T follicular helper cell (primary cell): ENCODE data around the gene RGL4.

Experiments used
- DNase-seq: peaks from one replicate; pipeline ENCODE4 v3.0.0-alpha.2; 2020; ENCODE audit warnings: low read depth

RGL4 gene

DNA sequence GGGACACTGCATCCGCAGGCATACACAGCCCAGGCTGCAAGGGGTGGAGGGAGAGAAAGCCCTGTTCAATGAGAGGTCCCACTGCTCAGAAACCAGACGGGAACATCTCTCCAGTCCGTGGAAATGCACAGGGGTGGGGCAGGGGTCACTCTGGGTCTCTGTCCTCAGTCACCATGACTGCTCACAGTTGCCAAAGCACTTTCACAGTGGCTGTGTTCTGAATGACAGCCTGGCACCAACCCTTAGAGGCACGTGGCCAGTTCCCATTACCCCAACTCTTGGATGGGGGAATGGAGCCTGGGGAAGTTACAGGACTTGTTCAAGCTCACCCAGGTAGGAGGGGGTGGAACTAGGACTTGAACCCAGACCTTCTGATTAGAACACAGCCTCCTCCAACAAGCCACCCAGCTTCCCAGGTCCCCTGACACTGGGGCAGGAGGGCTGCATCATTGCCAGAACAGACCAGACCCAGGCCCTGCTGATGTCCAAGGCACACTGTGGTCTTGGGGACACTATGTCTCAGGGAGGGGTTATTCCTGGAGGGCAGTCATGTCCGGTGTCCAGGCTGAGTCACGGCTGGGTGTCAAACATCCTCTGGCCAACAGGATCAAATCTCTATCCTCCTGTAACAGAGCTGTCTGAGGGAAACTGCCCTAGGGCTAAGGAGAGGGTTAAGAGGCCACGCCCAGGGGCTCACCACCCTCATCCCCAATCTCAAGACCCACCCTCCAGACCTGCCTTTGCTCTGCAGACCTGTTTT lies 51.9 kb downstream of the RGL4 start:
- DNase-seq = no peak

DNA sequence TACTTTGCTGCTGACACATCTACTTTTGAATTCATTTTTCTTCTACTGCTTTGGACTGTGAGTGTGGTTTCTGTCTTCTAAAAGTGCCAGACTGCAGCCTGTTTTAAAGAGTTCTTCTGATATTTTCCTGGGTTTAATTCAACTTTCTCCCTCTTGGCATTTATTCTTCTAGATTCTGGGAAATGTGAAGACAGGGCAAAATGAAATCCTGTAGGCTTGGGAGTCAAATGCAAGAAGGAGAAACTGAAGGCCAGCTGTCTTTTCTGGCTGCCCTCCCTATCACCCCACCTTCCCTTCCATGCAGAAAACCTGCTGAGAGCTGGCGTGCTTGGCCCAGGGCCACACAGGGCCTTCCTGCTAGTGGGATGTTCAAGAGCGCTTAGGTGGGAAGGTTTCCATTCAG lies 52.5 kb downstream of the RGL4 start:
- no peak for DNase-seq

DNA sequence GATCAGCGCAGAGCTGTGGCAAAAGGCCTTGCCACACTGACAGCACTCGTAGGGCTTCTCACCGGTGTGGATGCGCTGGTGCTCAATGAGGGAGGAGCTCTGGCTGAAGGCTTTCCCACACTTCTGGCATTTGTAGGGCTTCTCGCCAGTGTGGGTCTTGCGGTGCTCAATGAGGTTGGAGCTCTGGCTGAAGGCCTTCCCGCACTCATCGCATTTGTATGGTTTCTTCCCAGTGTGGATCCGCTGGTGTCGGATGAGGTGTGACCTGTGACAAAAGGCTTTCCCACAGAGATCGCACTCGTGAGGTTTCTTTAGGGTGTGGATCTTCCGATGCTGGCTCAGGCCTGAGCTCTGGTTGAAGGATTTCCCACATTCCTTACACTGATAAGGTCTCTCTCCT lies 53.2 kb downstream of the RGL4 start:
- no peak for DNase-seq

DNA sequence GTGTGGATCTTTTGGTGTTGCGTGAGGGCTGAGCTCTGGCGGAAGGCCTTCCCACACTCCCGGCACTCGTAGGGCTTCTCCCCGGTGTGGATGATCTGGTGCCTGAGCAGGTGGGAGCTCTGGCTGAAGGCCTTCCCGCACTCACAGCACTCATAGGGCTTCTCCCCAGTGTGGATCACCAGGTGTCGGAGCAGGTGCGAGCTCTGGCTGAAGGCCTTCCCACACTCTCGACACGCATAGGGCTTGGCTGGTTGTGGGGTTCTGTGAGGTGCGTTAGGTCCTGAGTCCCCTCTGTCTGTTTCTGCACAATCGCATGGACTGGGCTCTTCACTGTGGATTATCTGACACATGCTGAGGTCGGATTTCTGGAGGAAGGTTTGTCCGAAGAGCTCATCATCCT lies 53.7 kb downstream of the RGL4 start:
- no peak for DNase-seq

DNA sequence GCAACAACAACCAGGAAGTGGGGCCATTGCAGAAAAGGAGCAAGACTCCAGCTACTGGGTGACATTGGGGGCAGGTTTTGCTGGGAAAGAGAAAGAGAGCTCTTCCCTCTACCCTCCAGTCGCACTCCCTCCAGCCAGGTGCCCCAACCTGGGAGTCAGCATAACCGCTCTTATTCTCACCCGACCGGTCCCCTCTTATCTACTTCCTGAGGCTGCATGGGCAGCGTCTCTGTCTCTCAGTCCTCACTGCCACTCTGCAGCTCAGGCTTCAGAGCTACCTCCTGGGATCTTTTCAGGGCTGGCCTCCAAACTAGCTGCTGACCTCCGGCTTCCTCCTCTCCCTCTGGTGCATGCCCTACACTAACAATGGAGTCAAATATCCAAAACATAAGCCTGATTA lies 55.0 kb downstream of the RGL4 start:
- no peak for DNase-seq
